D721Med (cell line): ENCODE results near the gene TCP1.

Experiments
- DNase-seq: peaks from one replicate; pipeline ENCODE4 v3.0.0; 2011; ENCODE audit warnings: low spot score; ENCODE audit not compliant: insufficient read length
- FAIRE-seq: peaks from 2 replicates; lab custom pipeline; 2011; peaks lifted over from hg19 to GRCh38; lab: Jason Lieb, UNC
- CTCF ChIP-seq: IDR thresholded peaks from 2 replicates; pipeline ENCODE4 v1.5.1; 2012; ENCODE audit warnings: mild to moderate bottlenecking, control low read depth; ENCODE audit not compliant: insufficient read depth; ENCODE audit errors: missing control alignments

The TCP1 gene

GRCh38 chr6:159815410-159815809 lies 26.0 kb upstream of the TCP1 start:
- FAIRE-seq (no peak), DNase-seq (no peak)
- no peak for TF ChIP-seq CTCF

GRCh38 chr6:159813781-159814180 lies 24.4 kb upstream of the TCP1 start:
- TF ChIP-seq CTCF, result no peak
- DNase-seq (no peak), FAIRE-seq (no peak)

- no peak for TF ChIP-seq CTCF
- FAIRE-seq, result no peak
- DNase-seq, result no peak
Measured at GRCh38 chr6:159809149-159809548, 19.7 kb upstream of the TCP1 start.

- TF ChIP-seq CTCF, result no peak
- no peak for FAIRE-seq
- no peak for DNase-seq
Measured at GRCh38 chr6:159808647-159809046, 19.2 kb upstream of the TCP1 start.

GRCh38 chr6:159807150-159807858 lies 17.9 kb upstream of the TCP1 start:
- FAIRE-seq (no peak), DNase-seq (no peak)
- no peak for TF ChIP-seq CTCF

GRCh38 chr6:159806021-159806458 lies 16.6 kb upstream of the TCP1 start:
- FAIRE-seq (no peak), DNase-seq (no peak)
- no peak for TF ChIP-seq CTCF

GRCh38 chr6:159805440-159806020 lies 16.1 kb upstream of the TCP1 start:
- DNase-seq (no peak), FAIRE-seq (no peak)
- TF ChIP-seq CTCF, result no peak
